ENCODE data around the gene METTL1. TPM values are rescaled to one million over a fixed set of nuclear protein-coding genes. Genes with fewer than 3 reads are reported as not detected.

METTL1 gene
- total RNA-seq, 1 donor from 2014 or later = 26.8 TPM

- Mint-ChIP-seq H3K4me1 (ENCODE audit: low read depth) (peaks cover 27% of the 10 kb centered on the region), H3K4me3 (ENCODE audit: unreplicated experiment) (peak overlapping the region; percentile 70), H3K36me3 (ENCODE audit: low read depth) (peaks cover 12% of the 10 kb centered on the region), H3K27me3 (ENCODE audit: low read depth) (no peaks in the 10 kb centered on the region), H3K9me3 (ENCODE audit: low read depth) (no peaks in the 10 kb centered on the region), H3K27ac (ENCODE audit: unreplicated experiment) (no peak overlapping the region)
- peak; percentile 80 for TF ChIP-seq CTCF (IDR thresholded peaks at IDR 0.05)
- no peak for DNase-seq (ENCODE audit: low spot score)
These were observed 15.2 kb downstream of the METTL1 start for GRCh38 chr12:57756406-57757341.

DNA sequence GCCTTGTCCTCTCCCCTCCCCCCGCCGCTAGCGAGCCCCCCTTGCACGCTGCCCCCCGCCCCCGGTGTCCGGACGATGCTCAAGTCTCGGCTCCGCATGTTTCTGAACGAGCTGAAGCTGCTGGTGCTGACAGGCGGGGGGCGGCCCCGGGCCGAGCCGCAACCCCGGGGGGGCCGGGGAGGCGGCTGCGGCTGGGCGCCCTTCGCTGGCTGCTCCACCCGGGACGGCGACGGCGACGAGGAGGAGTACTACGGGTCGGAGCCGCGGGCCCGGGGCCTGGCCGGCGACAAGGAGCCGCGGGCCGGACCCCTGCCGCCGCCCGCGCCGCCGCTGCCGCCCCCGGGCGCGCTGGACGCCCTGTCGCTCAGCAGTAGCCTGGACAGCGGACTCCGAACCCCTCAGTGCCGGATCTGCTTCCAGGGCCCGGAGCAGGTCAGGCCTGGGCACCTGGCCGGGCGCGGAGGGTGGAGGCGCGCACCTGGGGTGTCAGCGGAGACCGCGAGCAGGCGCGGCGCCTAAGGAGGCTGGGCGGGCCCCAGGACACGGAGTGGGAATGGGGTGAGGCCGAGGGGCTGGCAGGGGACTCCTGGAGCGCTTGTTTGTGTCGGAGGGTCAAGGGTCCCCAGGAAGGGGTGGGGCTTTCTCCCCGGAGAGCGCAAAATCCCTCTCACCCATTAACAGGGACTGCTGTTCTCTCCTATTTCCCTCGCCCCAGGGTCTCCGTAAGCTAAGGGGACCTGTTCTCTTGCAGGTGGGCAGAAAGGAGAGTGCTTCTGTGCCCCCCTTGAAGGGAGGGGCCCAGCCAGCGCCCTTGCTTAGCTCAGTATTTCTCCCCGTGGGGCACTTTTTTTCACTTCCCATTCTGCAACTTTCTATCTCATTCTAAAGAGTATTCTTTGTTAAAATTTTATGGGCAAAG lies 16.2 kb downstream of the METTL1 start:
- H3K9me3 Mint-ChIP-seq (ENCODE audit: low read depth) = no peaks in the 10 kb centered on the region
- no peak for DNase-seq (ENCODE audit: low spot score)
- H3K36me3 Mint-ChIP-seq (ENCODE audit: low read depth) = peaks cover 14% of the 10 kb centered on the region
- H3K27ac Mint-ChIP-seq (ENCODE audit: unreplicated experiment) = no peak overlapping the region
- no peaks in the 10 kb centered on the region for H3K27me3 Mint-ChIP-seq (ENCODE audit: low read depth)
- H3K4me1 Mint-ChIP-seq (ENCODE audit: low read depth) = peaks cover 37% of the 10 kb centered on the region
- peak overlapping the region; percentile 70 for H3K4me3 Mint-ChIP-seq (ENCODE audit: unreplicated experiment)
- no peak for TF ChIP-seq CTCF (IDR thresholded peaks at IDR 0.05)

DNA sequence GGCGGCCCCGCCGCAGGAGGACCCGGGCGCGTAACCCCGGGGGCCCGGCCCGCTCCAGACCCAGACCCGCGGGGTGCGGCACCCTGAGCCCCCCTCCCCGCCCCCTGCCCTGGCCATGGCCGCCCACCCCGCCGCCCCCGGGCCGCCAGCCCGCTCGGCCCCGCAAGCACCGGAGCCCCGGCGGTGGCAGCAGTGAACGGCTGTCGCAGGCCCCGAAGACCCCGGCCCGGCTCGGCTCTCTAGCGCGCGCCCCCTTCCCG lies 16.8 kb downstream of the METTL1 start:
- H3K27ac Mint-ChIP-seq (ENCODE audit: unreplicated experiment) = no peak overlapping the region
- peaks cover 43% of the 10 kb centered on the region for H3K4me1 Mint-ChIP-seq (ENCODE audit: low read depth)
- no peak for DNase-seq (ENCODE audit: low spot score)
- H3K9me3 Mint-ChIP-seq (ENCODE audit: low read depth) = no peaks in the 10 kb centered on the region
- peaks cover 15% of the 10 kb centered on the region for H3K36me3 Mint-ChIP-seq (ENCODE audit: low read depth)
- no peak for TF ChIP-seq CTCF (IDR thresholded peaks at IDR 0.05)
- H3K27me3 Mint-ChIP-seq (ENCODE audit: low read depth) = no peaks in the 10 kb centered on the region
- H3K4me3 Mint-ChIP-seq (ENCODE audit: unreplicated experiment) = peak overlapping the region; percentile 38

- TF ChIP-seq CTCF (IDR thresholded peaks at IDR 0.05) = no peak
- peaks cover 16% of the 10 kb centered on the region for H3K36me3 Mint-ChIP-seq (ENCODE audit: low read depth)
- peak within 1 kb of the TSS; percentile 72 for H3K27ac Mint-ChIP-seq (ENCODE audit: unreplicated experiment)
- no peak for DNase-seq (ENCODE audit: low spot score)
- H3K4me1 Mint-ChIP-seq (ENCODE audit: low read depth) = peaks cover 44% of the 10 kb centered on the region
- peak within 1 kb of the TSS; percentile 88 for H3K4me3 Mint-ChIP-seq (ENCODE audit: unreplicated experiment)
- H3K9me3 Mint-ChIP-seq (ENCODE audit: low read depth) = no peaks in the 10 kb centered on the region
- H3K27me3 Mint-ChIP-seq (ENCODE audit: low read depth) = no peaks in the 10 kb centered on the region
These were observed 17.3 kb downstream of the METTL1 start, which contains the start of gene MARCHF9 for GRCh38 chr12:57754411-57755193. MARCHF9 (plus strand) TSS chr12:57755103; CDS start chr12:57755529, 426 bp downstream.
